Stimulated activated CD8-positive, alpha-beta memory T cell treated with anti-CD3 and anti-CD28 coated beads, Interleukin-2, amount 100 ng/mL, for 1 hour (primary cell): ENCODE measurements around the gene SDCCAG8.

Source experiments
- DNase-seq, 2 donors: peaks; one replicate each; pipeline ENCODE4 v3.0.0-alpha.2; 2020; ENCODE audit warnings: low read depth in 2 of 2

The SDCCAG8 gene

DNA sequence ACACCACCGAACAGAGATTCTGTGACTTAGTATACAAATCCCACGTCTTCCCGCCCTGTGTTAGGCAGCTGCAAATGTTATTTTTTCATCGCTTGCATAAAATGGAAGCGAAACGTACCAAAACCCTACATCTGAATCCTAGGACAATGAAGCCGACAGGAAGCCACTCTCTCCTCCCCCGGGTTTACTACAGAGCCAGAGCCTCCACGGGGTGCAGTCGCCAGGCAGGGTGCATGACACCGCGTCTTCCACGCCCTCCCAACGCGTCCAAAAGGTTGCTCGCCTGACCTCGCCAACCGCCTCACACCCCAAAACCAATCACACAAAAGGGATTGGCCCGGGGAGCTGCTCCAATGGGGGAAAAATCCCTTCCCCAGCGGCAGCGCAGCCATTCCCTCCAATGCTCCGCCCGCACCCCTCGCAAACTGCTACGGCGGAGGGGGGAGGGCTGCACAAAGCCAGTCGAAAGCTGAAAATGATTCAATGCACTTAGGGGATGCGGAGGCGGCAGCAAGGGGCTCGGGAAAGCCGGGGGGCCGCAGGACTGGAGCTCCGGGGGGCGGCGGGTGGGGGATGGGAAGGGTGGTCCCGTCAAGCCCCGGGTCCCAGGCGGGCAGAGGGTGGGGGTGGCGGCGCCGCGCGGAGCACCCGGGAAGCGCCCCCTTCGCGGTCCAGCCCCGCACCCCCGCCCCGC, 1.5 kb upstream of the SDCCAG8 start:
- DNase-seq, result peak; percentile 19 to 20

DNA sequence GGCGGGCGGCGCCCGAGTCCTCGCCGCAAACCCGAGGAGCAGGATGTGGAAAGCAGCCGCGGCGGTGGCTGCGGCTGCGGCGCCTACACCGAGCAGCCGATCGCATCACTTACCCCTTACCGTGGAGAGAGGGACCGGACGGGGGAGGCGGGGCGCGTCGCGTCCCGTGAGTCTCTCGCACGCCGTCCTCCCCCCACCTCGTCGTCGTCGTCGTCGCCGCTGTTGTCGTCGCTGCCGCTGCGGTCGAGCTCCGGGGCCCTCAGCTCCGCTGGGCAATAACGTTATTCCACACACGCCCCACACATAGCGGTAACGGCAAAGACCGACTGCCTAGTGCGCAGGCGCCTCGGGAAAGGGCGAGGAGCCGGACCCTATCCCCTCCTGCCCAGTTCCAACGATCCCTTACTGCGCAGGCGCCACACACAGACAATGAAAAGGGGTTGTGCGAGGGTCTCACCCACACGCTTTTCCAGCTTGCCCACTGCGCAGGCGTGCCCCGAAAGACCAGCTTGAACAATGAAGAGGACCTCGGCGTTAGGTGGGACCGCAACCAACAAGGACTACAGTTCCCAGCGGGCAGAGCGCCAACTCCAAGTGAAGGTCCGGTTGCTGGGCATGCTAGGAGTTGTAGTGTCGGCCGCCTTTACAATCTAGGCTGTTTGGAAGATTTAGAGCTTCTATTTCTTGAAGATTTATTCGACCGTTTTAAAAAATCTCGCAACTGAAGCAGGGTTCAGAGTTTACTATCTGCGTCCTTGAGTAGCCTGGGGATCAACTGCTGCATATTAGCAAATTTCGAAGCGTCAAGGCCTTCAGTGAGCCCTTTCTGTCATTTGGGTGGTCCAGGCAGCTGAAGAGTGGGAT, 682 bp upstream of the SDCCAG8 start, which contains the start of gene CEP170:
Gene CEP170, minus strand, starts transcription at position 355 of the 864 bp plus-strand sequence. CDS start 30,001 bp downstream, outside the sequence.
- peak; percentile 57 to 76 for DNase-seq

DNA sequence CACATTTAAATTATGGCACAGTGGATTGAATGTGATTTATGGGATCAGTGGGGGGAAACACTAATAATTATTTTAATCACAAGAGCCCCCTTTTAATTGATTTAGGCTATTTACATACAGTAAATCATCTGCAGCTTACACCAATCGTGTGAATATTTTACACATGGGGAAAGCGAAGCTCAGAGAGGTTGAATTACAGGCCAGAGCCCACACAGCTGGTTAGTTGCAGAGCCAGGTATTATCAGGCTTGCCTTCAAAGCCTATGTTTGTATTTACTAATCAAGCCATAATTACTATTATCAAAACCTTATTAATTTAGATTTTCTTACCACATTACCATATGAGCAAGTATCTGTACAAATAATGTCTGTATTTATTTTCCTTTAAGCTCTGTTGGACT, 749 bp downstream of the SDCCAG8 start:
- no peak for DNase-seq

DNA sequence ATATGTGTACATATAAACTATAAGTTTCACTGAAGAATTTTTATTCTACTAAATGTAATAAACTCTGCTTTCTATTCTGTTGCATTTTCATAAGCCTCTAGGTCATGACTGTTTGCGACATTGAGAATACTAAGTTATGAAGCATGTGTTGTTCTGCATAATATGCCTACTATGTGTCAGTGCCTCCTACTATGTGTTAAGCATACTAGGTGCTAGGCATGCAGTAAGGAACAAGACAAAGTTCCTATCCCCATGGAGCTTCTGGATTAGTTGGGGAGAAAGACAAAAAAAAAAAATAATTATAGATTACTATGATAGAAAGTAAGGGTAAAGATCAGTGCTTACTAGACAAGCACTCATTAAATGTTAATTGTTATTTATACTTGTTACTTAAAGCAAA, 1.3 kb downstream of the SDCCAG8 start:
- no peak for DNase-seq

DNA sequence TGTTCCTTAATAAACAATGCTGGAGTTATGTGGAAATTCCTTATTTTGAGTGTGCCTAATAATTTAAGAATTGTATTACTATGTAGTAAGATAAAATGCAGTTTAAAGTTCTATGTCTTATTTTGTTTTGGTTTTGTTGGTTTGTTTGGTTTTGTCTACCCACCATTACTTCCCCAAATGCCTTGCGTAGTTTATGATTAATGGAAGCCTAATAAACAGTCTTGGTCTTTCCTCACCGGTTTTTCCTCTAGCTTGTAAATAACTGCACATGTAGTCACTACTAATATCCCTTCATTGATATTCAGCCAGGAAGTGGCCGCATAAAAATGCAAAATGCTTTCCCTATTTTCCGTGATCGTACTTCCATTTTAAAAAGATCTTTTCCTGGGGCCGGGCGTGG, 2.9 kb downstream of the SDCCAG8 start:
- DNase-seq, result no peak

DNA sequence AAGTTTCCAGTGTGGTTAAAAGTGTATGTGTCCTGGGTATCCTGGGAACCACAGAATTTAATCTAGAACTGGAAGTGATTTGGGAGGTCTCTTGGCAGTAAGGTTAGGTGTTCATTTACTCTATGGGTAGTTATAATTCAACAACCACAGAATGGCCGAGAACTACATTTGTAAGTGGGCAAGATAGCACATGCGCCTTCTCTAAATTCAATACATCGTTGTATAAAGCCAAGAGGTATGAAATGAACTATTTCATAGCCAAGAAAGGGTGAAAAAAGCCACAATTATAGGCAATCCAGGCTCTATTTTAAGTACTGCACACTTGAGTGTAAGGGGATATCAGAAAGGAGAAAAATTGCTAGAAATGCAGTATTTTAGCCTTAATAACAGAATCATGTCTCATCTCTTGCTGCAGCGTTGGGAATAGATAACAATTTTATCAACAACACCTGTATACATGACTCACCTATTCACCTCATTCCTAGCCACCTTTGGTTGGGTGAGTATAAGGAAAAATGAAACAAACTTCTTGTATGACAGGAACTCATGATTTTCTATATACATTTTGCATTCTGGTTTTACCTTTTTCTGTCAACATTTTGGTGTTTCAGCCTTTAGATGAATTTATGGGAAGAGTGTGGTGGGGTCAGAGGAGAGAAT, 4.5 kb downstream of the SDCCAG8 start:
- no peak for DNase-seq

DNA sequence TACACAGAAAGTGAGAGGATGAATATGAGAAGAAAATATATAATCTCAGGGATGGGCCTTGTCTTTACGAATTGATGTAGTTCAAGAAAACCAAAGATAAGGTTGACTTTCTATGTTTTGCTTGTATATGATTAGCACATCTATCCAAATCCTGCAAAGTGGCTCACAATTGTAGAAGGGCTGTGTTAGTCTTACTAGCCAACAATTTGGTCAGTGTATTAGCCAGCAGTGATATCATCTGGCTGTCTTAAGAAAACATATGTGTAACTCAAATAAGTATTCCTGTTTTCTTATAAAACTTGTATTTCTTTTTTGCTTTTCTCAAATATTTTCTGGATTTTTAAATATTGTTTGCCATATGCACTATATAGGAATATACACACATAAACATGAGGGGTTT, 5.5 kb downstream of the SDCCAG8 start:
- no peak for DNase-seq

DNA sequence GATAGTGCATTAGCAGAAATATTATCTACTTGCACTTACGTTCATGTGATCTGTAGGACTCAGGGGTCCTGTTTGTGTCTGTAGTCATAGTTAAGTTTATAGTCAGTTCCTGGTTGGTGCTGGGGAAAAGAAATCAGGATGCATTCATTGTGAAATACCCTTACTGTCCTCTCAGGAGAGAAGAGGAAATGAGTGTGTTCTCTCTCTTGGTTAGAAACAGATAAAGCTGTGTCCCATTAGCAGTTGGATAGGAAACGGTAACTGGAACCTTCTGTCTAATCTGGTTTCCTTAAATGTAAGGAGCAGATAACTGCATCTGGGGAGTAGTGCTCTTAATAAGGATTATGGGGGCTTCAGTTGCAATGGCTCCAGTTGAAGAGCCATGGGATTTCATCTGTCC, 8.9 kb downstream of the SDCCAG8 start:
- DNase-seq, result no peak

DNA sequence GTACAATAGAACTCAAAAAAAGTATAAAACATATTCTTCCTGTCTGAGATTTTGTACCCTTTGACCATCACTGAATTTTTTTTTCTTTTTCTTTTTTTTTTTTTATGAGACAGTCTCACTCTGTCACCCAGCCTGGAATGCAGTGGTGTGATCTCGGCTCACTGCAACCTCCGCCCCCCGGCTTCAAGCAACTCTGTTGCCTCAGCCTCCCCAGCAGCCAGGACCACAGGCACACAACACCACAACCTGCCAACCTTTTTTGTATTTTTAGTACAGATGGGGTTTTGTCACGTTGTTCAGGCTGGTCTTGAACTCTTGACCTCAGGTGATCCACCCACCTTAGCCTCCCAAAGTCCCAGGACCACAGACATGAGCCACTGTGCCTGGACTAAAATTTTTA, 10.4 kb downstream of the SDCCAG8 start:
- DNase-seq, result no peak

DNA sequence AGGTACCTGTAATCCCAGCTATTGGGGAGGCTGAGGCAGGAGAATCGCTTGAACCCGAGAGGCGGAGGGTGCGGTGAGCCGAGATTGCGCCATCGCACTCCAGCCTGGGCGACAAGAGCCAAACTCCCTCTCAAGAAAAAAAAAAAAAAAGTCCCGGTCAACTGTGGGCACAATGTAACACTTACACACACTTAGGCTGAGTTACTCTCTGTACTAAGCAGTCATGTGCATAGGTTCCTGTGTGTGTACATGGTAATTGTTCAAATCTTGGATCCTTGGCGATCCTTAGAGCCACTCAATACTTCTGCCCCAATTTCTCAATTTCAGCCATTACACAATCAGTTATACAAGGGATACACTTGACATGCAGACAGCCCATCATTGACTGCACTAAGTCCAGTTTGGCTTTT, 11.6 kb downstream of the SDCCAG8 start:
- no peak for DNase-seq

DNA sequence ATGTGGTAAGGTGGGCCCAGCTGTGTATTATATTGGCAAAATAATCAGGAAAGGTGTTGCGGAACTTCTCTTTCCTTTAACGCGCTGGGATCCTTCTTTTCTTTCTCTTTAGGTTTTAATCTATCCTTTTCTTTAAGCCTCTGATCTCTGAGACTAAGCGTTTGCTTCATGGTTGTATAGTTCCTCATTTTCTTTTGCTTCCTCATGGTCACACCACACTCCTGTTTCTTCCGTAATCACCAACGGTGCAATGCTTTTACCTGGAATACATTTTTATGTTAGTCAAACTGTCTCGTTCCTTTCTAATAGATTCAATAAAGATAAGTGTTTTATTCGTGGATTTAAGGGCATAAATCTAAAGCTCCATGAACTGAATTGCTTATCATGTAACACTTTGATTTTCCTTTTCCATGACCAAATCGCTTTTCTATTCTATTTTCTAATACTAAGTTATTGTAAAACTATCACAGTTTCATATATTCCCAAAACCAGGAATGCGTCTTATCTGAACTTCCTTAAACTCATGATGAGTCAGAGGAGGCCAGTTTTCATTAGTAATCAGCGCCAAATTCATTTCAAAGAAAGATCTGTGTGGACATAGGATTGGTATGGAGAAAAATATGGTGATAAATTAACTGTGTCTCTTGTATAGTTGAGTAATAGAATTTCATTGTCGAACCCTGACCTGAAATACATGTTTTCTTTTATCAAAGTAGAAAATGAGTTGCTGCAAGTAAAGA, 12.2 kb downstream of the SDCCAG8 start:
- no peak for DNase-seq

DNA sequence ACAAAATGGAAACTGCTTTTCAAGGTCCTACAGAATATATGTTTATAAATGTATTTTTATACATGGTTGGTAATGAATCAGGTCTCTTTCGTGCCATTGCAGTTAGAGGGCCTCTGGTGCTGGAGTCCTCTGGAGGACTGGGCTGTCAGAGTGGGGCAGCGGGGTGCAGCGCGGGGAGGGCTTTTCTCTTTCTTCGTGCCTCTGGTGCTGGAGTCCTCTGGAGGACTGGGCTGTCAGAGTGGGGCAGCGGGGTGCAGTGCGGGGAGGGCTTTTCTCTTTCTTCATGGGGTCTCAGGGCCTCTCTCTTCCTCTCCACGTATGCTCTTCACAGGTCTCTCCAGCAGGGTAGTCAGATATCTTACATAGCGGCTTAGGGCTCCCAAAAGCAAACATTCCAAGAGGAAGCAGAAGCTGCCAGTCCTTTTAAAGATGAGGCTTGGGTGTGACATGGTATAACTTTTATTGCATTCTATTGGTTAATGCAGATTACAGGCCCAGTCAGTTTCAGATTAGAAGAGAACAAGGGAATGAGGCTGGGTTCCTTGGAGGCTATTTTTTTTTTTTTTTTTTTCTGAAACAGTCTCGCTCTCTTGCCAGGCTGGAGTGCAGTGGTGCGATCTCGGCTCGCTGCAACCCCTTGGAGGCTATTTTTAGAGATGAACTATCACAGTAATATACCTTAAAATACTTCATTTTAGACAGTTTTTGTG, 13.1 kb downstream of the SDCCAG8 start:
- DNase-seq, result no peak

DNA sequence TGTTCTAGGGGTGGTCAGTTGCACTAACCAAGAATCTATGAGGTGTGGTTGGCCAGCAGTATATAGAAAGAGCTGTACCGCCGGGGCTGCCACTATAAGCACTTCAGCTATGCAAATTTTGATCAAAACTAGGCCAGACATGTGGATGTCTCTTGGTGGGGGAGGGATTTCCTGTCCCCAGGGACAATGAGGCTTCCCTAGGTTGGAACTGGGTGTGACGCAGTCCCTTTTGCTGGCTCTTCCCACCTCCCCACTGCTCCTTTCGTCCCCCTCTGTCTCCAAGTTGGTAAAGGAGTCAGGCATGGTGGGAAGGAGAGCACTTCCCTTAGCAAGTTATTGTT, 13.6 kb downstream of the SDCCAG8 start:
- DNase-seq, result no peak

DNA sequence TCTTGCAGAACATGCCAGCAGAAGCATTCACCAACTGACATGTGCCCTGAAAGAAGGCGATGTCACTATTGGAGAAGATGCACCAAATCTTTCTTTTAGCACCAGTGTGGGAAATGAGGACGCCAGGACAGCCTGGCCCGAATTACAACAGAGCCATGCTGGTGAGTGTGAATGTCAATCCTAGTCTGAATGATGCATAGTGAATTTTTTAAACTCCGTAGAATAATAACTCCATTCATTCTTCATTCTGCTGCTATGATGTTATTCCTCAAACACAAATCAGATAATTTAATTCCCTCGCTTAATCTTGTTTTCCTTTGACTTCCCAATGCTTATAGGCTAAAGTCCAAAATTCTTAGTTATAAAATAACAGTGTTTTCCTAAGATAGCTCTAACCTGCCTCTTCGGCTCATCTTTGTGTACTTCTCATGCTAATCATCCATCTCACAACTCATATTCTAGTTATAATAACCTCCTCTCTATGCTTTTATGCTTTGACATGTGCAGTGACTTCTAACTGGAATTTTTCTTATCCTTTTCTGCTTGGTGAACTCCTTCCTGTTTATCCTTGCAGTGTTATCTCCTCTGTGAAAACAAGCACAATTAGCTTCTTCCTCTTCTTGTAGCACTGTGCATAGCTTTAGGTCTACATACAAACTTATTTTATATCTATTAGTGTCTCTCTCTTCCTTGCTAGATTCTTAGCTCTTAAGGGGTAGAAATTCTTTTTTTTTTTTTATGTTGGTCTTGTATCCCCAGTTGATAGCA, 14.4 kb downstream of the SDCCAG8 start:
- DNase-seq, result no peak

DNA sequence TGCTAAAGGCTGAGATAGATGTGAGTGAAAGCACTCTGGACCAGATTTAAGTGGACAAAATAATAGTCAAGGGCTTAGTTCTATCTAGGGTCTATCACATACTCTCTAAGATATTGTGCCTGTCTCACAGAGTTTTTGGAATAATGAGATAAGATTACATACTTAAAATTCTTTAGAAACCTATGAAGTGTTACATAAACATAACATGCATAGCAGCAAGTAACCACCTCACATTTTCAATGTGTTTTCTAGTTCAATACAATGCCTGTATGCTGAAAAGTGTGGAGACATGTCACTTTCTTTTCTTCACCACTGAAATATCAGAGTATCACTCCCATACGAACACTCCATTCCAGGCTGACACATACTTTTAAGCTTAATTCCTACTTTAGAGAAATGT, 16.2 kb downstream of the SDCCAG8 start:
- DNase-seq, result no peak

DNA sequence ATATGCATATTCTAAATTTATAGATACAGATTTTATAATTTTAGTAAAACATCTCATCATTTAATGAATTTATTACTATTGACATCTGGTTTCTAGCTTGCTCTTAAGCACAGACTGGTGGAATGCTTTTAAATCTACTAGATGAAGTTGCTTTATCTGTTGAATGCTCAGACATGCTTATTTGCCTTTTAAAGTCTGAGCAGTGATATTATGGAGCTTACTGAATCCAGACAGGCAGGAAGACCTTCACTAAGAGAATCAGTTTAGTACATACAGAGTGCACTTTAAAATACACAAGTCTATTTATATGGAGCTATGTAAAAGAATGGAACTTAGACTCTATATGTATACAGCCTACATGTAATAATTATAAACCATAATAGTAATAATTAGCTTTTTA, 16.6 kb downstream of the SDCCAG8 start:
- DNase-seq, result no peak

DNA sequence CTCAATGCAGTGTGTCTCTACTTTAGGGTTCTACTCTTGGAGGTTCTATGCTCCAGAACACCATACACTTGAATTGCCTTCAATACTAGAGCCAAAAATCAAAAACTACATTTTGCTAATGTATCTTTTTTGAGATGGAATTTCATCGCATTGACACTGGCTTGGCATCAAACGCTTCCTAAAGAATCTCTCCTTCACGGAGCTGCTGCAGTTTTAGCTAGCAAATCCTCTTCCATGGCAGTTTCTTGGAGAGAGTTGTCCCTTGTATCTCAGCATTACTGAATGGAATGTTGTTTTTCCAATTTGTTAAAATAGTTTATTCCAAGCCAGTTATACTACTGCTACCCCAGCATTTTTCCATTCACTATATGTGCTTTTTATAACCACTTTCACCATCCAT, 17.7 kb downstream of the SDCCAG8 start:
- no peak for DNase-seq

DNA sequence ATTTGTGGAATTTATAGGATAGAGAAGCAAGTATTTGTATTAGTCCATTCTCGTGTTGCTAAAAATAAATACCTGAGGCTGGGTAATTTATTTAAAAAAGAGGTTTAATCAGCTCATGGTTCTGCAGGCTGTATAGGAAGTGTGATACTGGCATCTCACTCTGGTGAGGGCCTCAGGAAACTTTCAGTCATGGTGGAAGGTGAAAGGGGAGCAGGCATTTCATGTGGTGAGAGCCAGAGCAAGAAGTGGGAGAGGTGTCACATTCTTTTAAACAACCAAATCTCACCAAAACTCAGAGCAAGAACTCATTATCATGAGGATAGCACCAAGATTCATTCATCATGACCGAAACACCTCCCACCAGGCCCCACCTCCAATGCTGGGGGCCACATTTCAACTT, 18.1 kb downstream of the SDCCAG8 start:
- no peak for DNase-seq

DNA sequence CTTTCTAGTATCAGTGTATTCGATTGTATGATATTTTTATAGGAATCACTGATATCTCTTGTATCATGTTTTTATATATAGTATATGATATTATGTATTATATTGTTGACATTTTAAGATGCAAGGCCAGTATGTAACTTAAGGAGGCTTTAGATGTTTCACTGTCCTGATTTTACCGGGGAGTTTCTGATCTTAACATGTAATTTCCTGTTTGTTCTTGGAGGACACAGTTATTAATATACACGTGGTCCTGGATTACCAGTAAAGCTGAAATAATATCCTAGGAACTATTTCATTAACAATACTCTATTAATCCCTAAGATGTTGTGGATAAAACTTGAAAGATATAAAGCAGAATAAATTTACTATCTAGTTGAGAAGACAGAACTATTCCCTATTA, 19.5 kb downstream of the SDCCAG8 start:
- DNase-seq, result no peak

DNA sequence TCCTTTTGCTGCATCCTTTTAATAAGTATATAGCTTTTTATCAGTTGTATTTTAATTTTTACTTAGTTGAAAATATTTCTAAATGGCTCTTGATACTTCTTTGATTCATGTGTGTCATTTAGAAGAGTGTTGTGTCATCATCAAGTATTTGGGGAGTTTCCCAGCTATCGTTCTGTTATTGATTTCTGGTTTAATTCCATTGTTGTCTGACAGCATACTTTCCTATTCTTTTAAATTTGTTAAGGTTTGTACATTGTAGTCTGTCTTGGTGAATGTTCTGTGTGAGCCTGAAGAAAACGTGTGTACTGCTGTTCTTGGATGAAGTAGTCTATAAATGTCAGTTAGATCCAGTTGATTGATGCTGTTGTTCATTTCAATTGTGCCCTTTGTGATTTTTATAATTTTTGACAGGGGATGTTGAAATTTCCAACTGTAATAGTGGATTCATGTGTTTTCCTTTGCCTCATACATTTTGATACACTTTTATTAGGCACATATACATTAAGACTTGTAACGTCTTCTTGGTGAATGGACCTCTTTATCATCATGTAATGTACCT, 24.8 kb downstream of the SDCCAG8 start:
- no peak for DNase-seq
